ENCODE data around the gene RD3L. TPM values are rescaled to one million over a fixed set of nuclear protein-coding genes. Genes with fewer than 3 reads are reported as not detected.
"Not testable (repeated sequence)": the region's sequence is repeated elsewhere in the genome, so short reads cannot be mapped to it uniquely, and the experiment has no call there.

Gene RD3L
- polyA plus RNA-seq (ENCODE audit: low read depth in 6 of 6) = not detected

- Mint-ChIP-seq H3K4me1 (no peaks in the 10 kb centered on the region), H3K36me3 (peaks cover 0 to 10% of the 10 kb centered on the region in 2 donors), H3K4me3 (no peak within 1 kb of the TSS), H3K27me3 (peaks cover 38 to 50% (median 39%) of the 10 kb centered on the region in 3 donors), H3K9me3 (peaks cover 0 to 11% (median 5%) of the 10 kb centered on the region in 7 donors), H3K27ac (no peak within 1 kb of the TSS)
- DNase-seq (no peak), ATAC-seq (ENCODE audit: low read depth in 2 of 2) (no peak)
Measured at GRCh38 chr14:103941973-103942736, at the start of gene RD3L. TSS of gene RD3L (minus strand) at chr14:103942529. CDS start at chr14:103941695, 834 bp downstream.

GRCh38 chr14:103989964-103990363 is 47.6 kb upstream of the RD3L start:
- Mint-ChIP-seq H3K4me3 (no peak overlapping the region), H3K9me3 (peaks cover 16 to 52% (median 32%) of the 10 kb centered on the region in 7 donors), H3K36me3 (peaks cover 16 to 44% of the 10 kb centered on the region in 2 donors), H3K27me3 (peaks cover 32 to 56% (median 39%) of the 10 kb centered on the region in 3 donors), H3K27ac (no peak overlapping the region), H3K4me1 (no peaks in the 10 kb centered on the region)
- no peak for ATAC-seq (ENCODE audit: low read depth in 2 of 2)
- DNase-seq = no peak

DNA sequence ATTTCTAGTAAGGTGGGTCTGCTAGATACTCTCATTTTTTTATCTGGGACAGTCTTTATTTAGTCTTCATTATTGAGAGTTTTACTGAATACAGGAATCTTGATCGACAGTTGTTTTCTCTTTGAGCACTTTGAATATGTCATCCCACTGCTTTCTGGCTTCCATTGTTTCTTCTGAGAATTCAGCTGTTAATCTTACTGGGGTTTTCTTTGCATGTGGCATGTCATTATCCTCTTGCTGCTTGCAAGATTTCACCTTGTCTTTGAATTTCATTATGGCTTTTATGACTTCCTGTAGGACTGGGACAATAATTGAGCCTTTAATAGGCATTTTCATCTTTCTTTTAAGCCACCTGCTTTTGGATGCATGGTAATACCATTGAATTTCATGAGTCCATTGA is 46.7 kb upstream of the RD3L start:
- H3K4me3 Mint-ChIP-seq = no peak overlapping the region
- no peak overlapping the region for H3K27ac Mint-ChIP-seq
- DNase-seq (no peak), ATAC-seq (ENCODE audit: low read depth in 2 of 2) (no peak)
- H3K4me1 Mint-ChIP-seq = no peaks in the 10 kb centered on the region
- H3K9me3 Mint-ChIP-seq = peaks cover 16 to 61% (median 37%) of the 10 kb centered on the region in 7 donors
- H3K36me3 Mint-ChIP-seq = peaks cover 17 to 51% of the 10 kb centered on the region in 2 donors
- peaks cover 32 to 57% (median 42%) of the 10 kb centered on the region in 3 donors for H3K27me3 Mint-ChIP-seq

GRCh38 chr14:103984196-103984595 is 41.9 kb upstream of the RD3L start:
- ATAC-seq (ENCODE audit: low read depth in 2 of 2) (no peak), DNase-seq (no peak)
- Mint-ChIP-seq H3K4me3 (no peak overlapping the region), H3K27ac (no peak overlapping the region), H3K9me3 (peaks cover 8 to 53% (median 29%) of the 10 kb centered on the region in 7 donors), H3K36me3 (peaks cover 19 to 44% of the 10 kb centered on the region in 2 donors), H3K4me1 (no peaks in the 10 kb centered on the region), H3K27me3 (peaks cover 12 to 55% (median 37%) of the 10 kb centered on the region in 3 donors)

DNA sequence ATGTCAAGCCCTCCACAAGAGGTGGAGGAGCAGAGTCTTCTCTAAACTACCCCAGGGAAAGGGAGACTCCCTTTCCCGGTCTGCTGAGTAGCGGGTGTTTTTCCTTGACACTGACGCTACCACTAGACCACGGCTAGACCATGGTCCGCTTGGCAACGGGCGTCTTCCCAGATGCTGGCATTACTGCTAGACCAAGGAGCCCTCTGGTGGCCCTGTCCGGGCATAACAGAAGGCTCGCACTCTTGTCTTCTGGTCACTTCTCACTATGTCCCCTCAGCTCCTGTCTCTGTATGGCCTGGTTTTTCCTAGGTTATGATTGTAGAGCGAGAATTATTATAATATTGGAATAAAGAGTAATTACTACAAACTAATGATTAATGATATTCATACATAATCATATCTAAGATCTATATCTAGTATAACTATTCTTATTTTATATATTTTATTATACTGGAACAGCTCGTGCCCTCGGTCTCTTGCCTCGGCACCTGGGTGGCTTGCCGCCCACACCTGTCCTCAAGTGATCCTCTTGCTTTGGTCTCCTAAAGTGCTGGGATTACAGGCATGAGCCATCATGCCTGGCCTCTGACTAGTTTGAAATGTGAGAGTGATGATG is 38.4 kb upstream of the RD3L start:
- not testable (repeated sequence) for ATAC-seq (ENCODE audit: low read depth in 2 of 2)

DNA sequence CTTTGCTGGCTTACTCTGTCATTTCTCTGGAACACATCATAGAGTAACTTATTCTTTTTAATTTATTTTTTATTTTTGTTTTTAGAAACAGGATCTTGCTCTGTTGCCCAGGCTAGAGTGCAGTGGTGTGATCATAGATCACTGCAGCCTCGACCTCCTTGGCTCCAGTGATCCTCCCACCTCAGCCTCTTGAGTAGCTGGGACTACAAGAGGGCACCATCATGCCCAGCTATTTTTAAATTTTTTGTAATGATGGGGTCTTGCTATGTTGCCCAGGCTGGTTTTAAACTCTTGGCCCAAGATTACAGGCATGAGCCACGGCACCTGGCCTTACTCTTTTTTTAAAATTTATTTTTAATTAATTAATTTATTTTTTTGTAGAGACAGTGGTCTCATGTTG is 32.2 kb upstream of the RD3L start:
- ATAC-seq (ENCODE audit: low read depth in 2 of 2) = no peak
- DNase-seq = no peak
- H3K36me3 Mint-ChIP-seq = no peaks in the 10 kb centered on the region
- H3K4me3 Mint-ChIP-seq = no peak overlapping the region
- H3K4me1 Mint-ChIP-seq = no peaks in the 10 kb centered on the region
- H3K27ac Mint-ChIP-seq = no peak overlapping the region
- peaks cover 20 to 33% (median 24%) of the 10 kb centered on the region in 3 donors for H3K27me3 Mint-ChIP-seq
- H3K9me3 Mint-ChIP-seq = peaks cover 0 to 4% (median 0%) of the 10 kb centered on the region in 7 donors

More for the DNA sequence above, 38.4 kb upstream of the RD3L start:
- Mint-ChIP-seq H3K36me3 (peaks cover 8 to 22% of the 10 kb centered on the region in 2 donors), H3K9me3 (peaks cover 0 to 24% (median 17%) of the 10 kb centered on the region in 7 donors), H3K27me3 (peaks cover 11 to 50% (median 42%) of the 10 kb centered on the region in 3 donors)
- H3K4me1 Mint-ChIP-seq, DNase-seq, H3K4me3 Mint-ChIP-seq, H3K27ac Mint-ChIP-seq: not testable (repeated sequence)

GRCh38 chr14:103973354-103973753 is 31.0 kb upstream of the RD3L start:
- Mint-ChIP-seq H3K9me3 (no peaks in the 10 kb centered on the region), H3K27me3 (peaks cover 20 to 29% (median 29%) of the 10 kb centered on the region in 3 donors)
- no peak for ATAC-seq (ENCODE audit: low read depth in 2 of 2)

GRCh38 chr14:103969961-103970360 is 27.6 kb upstream of the RD3L start:
- Mint-ChIP-seq H3K27me3 (peaks cover 6 to 24% (median 23%) of the 10 kb centered on the region in 3 donors), H3K9me3 (no peaks in the 10 kb centered on the region), H3K4me1 (no peaks in the 10 kb centered on the region), H3K36me3 (no peaks in the 10 kb centered on the region), H3K27ac (no peak overlapping the region), H3K4me3 (no peak overlapping the region)
- DNase-seq (no peak), ATAC-seq (ENCODE audit: low read depth in 2 of 2) (no peak)

More at GRCh38 chr14:103973354-103973753, 31.0 kb upstream of the RD3L start:
- H3K4me1 Mint-ChIP-seq = no peaks in the 10 kb centered on the region
- H3K36me3 Mint-ChIP-seq = no peaks in the 10 kb centered on the region
- H3K27ac Mint-ChIP-seq = no peak overlapping the region
- no peak overlapping the region for H3K4me3 Mint-ChIP-seq
- no peak for DNase-seq

DNA sequence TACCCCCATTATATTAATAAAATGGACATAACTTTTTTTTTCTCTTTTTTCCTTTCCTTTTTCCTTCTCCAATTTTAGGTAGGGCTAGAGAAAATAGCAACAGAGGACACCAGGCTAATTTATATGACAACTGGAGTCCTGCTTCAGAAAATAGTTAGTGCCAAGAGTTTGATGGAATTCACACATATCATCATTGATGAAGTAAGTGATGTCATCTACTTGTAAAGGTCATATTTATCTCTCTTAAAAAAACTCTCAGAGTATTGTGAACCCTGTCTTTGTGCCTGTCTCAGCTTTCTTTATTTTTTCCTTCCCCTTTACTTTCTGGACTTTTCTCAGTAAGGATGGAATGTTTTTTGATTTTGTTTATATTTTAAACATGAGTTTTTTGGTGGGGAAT is 24.3 kb upstream of the RD3L start:
- DNase-seq (no peak), ATAC-seq (ENCODE audit: low read depth in 2 of 2) (no peak)
- no peaks in the 10 kb centered on the region for H3K36me3 Mint-ChIP-seq
- H3K27me3 Mint-ChIP-seq = peaks cover 7 to 31% (median 29%) of the 10 kb centered on the region in 3 donors
- H3K4me1 Mint-ChIP-seq = no peaks in the 10 kb centered on the region
- no peaks in the 10 kb centered on the region for H3K9me3 Mint-ChIP-seq
- H3K27ac Mint-ChIP-seq = no peak overlapping the region
- no peak overlapping the region for H3K4me3 Mint-ChIP-seq

DNA sequence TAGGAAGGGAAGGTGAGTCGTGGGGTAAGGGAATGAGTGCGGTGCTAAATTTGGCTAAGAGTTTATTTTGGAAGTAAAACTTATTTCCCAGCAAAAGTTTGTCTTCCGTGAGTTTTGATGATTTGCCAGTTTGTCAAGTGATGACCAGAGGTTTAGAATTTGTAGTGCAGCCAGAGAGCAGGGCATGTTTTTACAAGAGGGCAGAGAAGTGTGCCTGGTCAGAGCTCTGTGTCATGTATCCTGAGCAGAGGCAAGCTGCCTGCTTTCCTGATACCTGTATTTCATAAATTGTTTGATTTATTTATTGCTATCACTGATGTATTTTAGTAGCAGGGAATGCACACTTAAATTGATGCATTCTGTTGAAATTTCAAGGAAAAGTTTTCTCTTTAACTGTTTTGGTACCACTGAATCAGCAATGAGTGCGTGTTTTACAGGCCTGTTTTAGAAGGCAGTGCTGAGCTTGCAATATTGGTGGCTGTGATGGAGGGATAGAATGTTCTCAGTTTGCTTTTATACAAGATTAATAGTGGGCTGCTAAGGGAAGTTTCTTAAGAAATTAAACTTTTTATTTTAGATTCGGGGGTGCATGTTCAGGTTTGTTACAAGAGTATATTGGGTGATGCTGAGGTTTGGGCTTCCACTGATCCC is 19.7 kb upstream of the RD3L start:
- no peak for DNase-seq
- H3K27me3 Mint-ChIP-seq = peaks cover 9 to 15% (median 15%) of the 10 kb centered on the region in 3 donors
- no peaks in the 10 kb centered on the region for H3K4me1 Mint-ChIP-seq
- ATAC-seq (ENCODE audit: low read depth in 2 of 2) = no peak
- no peaks in the 10 kb centered on the region for H3K9me3 Mint-ChIP-seq
- no peaks in the 10 kb centered on the region for H3K36me3 Mint-ChIP-seq
- H3K27ac Mint-ChIP-seq = no peak overlapping the region
- H3K4me3 Mint-ChIP-seq = no peak overlapping the region

DNA sequence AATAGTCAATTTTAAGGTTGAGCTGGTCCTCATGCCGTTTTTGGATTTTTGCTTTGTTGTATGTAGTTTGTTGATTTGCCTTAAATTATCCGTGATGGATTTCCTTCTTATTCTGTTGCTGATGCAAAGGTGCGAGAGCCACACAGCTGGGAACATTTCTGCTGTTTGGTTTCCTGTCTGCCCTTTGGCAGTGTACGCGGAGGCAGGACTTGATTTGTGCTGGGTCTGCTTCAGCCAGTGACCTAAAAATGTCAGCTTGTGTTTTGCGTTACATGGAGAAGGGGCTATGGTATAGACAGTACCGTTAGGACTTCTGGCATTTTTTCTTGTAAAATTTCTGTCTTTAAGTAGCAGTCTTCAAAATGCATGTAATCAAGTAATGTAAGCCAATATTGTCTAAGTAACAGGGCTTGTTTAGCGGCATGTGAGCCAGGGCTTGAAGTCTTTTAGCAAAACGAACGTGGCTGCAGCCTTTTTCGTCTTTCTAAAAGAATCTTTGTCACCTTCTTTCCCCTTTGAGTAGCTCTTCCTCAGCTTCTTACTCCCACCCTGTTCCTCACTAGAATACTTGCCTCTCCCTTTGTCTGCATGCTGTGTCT is 18.2 kb upstream of the RD3L start:
- H3K36me3 Mint-ChIP-seq = no peaks in the 10 kb centered on the region
- H3K4me3 Mint-ChIP-seq = no peak overlapping the region
- peaks cover 9 to 15% (median 15%) of the 10 kb centered on the region in 3 donors for H3K27me3 Mint-ChIP-seq
- DNase-seq = no peak
- H3K4me1 Mint-ChIP-seq = no peaks in the 10 kb centered on the region
- H3K27ac Mint-ChIP-seq = no peak overlapping the region
- no peaks in the 10 kb centered on the region for H3K9me3 Mint-ChIP-seq
- no peak for ATAC-seq (ENCODE audit: low read depth in 2 of 2)

- Mint-ChIP-seq H3K27ac (no peak overlapping the region), H3K9me3 (peaks cover 0 to 24% (median 5%) of the 10 kb centered on the region in 7 donors), H3K36me3 (peaks cover 0 to 10% of the 10 kb centered on the region in 2 donors), H3K27me3 (peaks cover 26 to 36% (median 33%) of the 10 kb centered on the region in 3 donors), H3K4me1 (no peaks in the 10 kb centered on the region), H3K4me3 (no peak overlapping the region)
- DNase-seq = no peak
- no peak for ATAC-seq (ENCODE audit: low read depth in 2 of 2)
Measured at GRCh38 chr14:103949131-103949790, 6.9 kb upstream of the RD3L start.

- no peak for DNase-seq
- no peak overlapping the region for H3K4me3 Mint-ChIP-seq
- no peak for ATAC-seq (ENCODE audit: low read depth in 2 of 2)
- peaks cover 0 to 24% (median 5%) of the 10 kb centered on the region in 7 donors for H3K9me3 Mint-ChIP-seq
- H3K27me3 Mint-ChIP-seq = peaks cover 28 to 36% (median 36%) of the 10 kb centered on the region in 3 donors
- no peaks in the 10 kb centered on the region for H3K4me1 Mint-ChIP-seq
- no peak overlapping the region for H3K27ac Mint-ChIP-seq
- H3K36me3 Mint-ChIP-seq = peaks cover 0 to 10% of the 10 kb centered on the region in 2 donors
Measured at GRCh38 chr14:103948442-103948841, 6.1 kb upstream of the RD3L start.
